ENCODE results near the gene MAN1A1. TPM values are rescaled to one million over a fixed set of nuclear protein-coding genes. Genes with fewer than 3 reads are reported as not detected.

Gene MAN1A1
- total and polyA plus RNA-seq, 2 of the 8 experiments (the other 6 are each of a cell fraction or from before 2014, with no cell fraction given) = 1.8 to 5.4 TPM

DNA sequence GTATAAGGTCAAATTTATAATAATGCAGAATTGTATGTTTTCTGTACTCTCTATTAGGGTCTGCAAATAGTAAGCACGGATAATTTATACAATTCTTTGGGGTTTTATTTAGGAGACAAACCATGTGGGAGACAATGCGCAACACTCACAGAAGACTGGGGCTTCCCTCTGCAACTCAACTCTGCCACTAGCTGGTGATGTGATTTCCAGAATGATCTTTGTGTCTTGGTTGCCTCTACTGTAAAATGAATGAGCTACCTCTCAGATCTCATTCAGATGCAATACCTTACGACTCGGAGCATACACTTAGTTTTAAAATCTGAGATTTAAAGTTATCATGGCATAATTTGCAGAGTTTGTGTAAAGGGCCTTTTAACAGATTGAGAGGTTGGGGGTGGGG is 6.4 kb downstream of the MAN1A1 start:
- FAIRE-seq = no peak
- ChIA-PET CTCF (ENCODE audit: partially characterized antibody) (interaction anchor here (0.6 to 2.1 kb wide), 4 partner anchors 10 to 350 kb away, joined by 3 to 9 read pairs (median 6); no protein-coding TSS in a partner anchor), POLR2A (ENCODE audit: partially characterized antibody) (no interaction called here)
- H3K4ac ChIP-seq (replicated peaks; ENCODE audit: insufficient read length, low read depth, low read length) = no peak overlapping the region
- no peak overlapping the region for H3K27ac ChIP-seq (ENCODE audit: low read depth, low read length)
- H3K23ac ChIP-seq (ENCODE audit: insufficient read length) = no peak overlapping the region
- H3K4me2 ChIP-seq (ENCODE audit: insufficient read depth in 1 of 2, low read depth in 2 of 2, low read length in 2 of 2) = no peak overlapping the region
- no peak overlapping the region for H3K56ac ChIP-seq (replicated peaks; ENCODE audit: insufficient read length, low read depth, low read length)
- peaks cover 0 to 8% (median 6%) of the 10 kb centered on the region in 4 experiments; a peak in 5 of 7 replicates for H3K27me3 ChIP-seq (replicated peaks in 1 of 4; ENCODE audit: control insufficient read depth in 3 of 4, extremely low read depth in 1 of 4, insufficient read depth in 3 of 4, low read length in 3 of 4)
- 91% methylated on average over 4 of the region's 4 CpGs; no CpG with 5 or more reads in 1 of the 2 experiments for WGBS, 2 experiments (ENCODE audit: extremely low coverage in 1 of 2, insufficient coverage in 1 of 2, insufficient read length in 1 of 2, insufficient replicate concordance in 2 of 2, low coverage in 1 of 2, low lambda C conversion rate in 2 of 2, missing lambda C conversion rate in 1 of 2)
- no peak overlapping the region for H4K91ac ChIP-seq (replicated peaks; ENCODE audit: insufficient read length, low read length)
- no peaks in the 10 kb centered on the region for H3K79me1 ChIP-seq (ENCODE audit: low read depth, low read length)
- no peak overlapping the region for H2AFZ ChIP-seq (ENCODE audit: low read length)
- H2BK20ac ChIP-seq (ENCODE audit: low read length) = no peak overlapping the region
- no peaks in the 10 kb centered on the region for H3K79me2 ChIP-seq (ENCODE audit: control insufficient read depth in 1 of 2, insufficient read depth in 2 of 2, low read length in 2 of 2)
- no peak overlapping the region for H4K8ac ChIP-seq (ENCODE audit: extremely low read depth, insufficient read depth, low read length)
- no peak overlapping the region for H4K5ac ChIP-seq (ENCODE audit: insufficient read length, low read depth, low read length)
- H3K4me3 ChIP-seq (ENCODE audit: extremely low read depth in 1 of 4, insufficient read depth in 2 of 4, low read depth in 3 of 4, low read length in 4 of 4) = no peak overlapping the region
- peaks cover under 1 to 7% (median 7%) of the 10 kb centered on the region in 4 experiments for H3K4me1 ChIP-seq (replicated peaks in 1 of 4; ENCODE audit: control insufficient read depth in 3 of 4, insufficient read depth in 4 of 4, low read length in 3 of 4)
- H3K9ac ChIP-seq (replicated peaks in 1 of 4; ENCODE audit: extremely low read depth in 1 of 4, low read depth in 3 of 4, low read length in 3 of 4) = no peak overlapping the region
- H2BK120ac ChIP-seq (replicated peaks; ENCODE audit: low read depth, low read length) = no peak overlapping the region
- no peak overlapping the region for H3K14ac ChIP-seq (ENCODE audit: insufficient read length)
- no peak overlapping the region for H2BK12ac ChIP-seq (ENCODE audit: low read depth, low read length)
- H3K9me3 ChIP-seq (ENCODE audit: insufficient read depth in 2 of 2, low read depth in 1 of 2, low read length in 1 of 2) = no peaks in the 10 kb centered on the region
- no peak overlapping the region for H2BK5ac ChIP-seq (ENCODE audit: low read depth, low read length)
- H2BK15ac ChIP-seq (ENCODE audit: low read length) = no peak overlapping the region
- no peak for DNase-seq (ENCODE audit: low read depth in 1 of 2, low spot score in 2 of 2)
- no peaks in the 10 kb centered on the region for H4K20me1 ChIP-seq (replicated peaks in 1 of 2; ENCODE audit: control insufficient read depth in 1 of 2, insufficient read depth in 2 of 2, low read length in 2 of 2)
- no peaks in the 10 kb centered on the region for H3K36me3 ChIP-seq (ENCODE audit: control insufficient read depth in 2 of 4, insufficient read depth in 4 of 4, low read length in 3 of 4)
- no peak overlapping the region for H3K18ac ChIP-seq (ENCODE audit: extremely low read depth, low read length)
- TF ChIP-seq SIN3A (conservative IDR thresholded peaks at IDR 0.05 in 1 of 2, IDR thresholded peaks at IDR 0.05 in 1 of 2; ENCODE audit: low read depth in 1 of 2, low read length in 2 of 2) (no peak), RAD21 (IDR thresholded peaks at IDR 0.05 in 1 of 2, conservative IDR thresholded peaks at IDR 0.05 in 1 of 2; ENCODE audit: low read depth in 2 of 2, low read length in 2 of 2) (peak in 1 of 2 experiments; percentile 19; a peak in 1 of 4 replicates)
- H3K23me2 ChIP-seq (ENCODE audit: low read depth, low read length) = peaks cover 1% of the 10 kb centered on the region; the same call in 1 of the 2 replicates
- H2AK5ac ChIP-seq (ENCODE audit: low read depth, low read length) = no peak overlapping the region
